22Rv1 (cell line): Measurements from ENCODE around the gene SIRT2.

Source experiments
- CTCF ChIP-seq: fragments of 450-650 bp; IDR thresholded peaks from 2 replicates; pipeline ENCODE4 v1.5.1; 2017; ENCODE audit warnings: mild to moderate bottlenecking
- ZFX ChIP-seq: fragments of 450-650 bp; IDR thresholded peaks from 2 replicates; pipeline ENCODE4 v1.6.1; 2017; ENCODE audit warnings: antibody characterized with exemption, borderline replicate concordance

- TF ChIP-seq CTCF (no peak), ZFX (no peak)
These were observed 20.6 kb downstream of the SIRT2 start for GRCh38 chr19:38878575-38879399.
